Measurements from ENCODE around the gene HNRNPA0. TPM values are rescaled to one million over a fixed set of nuclear protein-coding genes. Genes with fewer than 3 reads are reported as not detected.

HNRNPA0 gene
- total RNA-seq, 1 experiment from 2014 or later, result 38.9 TPM

DNA sequence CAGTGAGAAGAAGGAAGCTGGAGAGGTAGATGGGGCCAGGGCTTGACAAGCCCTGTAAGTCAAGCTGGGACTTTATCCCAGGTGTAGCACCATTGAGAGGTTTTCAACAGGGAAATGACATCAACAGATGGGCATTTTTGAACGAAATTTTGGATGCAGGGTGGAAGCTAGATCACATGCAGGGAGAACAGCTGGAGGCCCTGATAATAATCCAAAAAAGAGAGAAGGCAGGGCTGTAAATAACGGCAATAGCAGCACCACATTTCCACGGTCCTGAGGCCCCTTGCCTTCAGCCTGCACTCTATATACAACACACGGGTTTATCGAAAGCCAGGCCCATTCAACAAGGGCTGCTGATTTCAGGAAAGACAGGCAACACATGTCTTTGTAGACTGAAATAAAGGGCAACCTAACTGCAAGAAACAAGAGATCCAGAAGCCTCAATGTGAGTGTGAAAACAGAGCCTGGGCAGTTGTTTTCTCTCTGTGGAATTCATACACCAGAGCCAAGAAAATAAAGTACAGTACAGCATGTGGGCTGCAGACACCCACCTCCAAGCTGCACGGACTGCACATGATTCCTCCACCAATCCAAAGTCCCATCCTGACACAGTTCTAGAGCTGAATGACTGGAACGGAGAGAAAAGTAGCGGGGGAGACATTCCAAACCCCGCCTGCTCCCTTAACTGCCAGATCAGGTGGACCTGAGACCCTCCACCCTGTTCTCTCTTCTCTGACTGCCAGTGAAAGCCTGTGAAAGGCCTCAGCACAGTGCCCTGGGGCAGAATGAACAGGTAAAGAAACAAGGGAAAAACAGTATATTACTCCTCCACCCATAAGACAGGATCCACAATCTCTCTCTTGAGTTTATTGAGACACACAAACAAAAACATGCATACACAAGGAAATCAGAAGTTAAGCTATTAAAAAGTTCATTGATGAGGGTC lies 54.6 kb downstream of the HNRNPA0 start:
- RAD21 ChIA-PET (ENCODE audit: low non-redundant PET in 1 of 2, low total read pairs in 2 of 2, uncharacterized antibody in 2 of 2, unreplicated experiment in 2 of 2), result no interaction called here
- no peak for ATAC-seq

DNA sequence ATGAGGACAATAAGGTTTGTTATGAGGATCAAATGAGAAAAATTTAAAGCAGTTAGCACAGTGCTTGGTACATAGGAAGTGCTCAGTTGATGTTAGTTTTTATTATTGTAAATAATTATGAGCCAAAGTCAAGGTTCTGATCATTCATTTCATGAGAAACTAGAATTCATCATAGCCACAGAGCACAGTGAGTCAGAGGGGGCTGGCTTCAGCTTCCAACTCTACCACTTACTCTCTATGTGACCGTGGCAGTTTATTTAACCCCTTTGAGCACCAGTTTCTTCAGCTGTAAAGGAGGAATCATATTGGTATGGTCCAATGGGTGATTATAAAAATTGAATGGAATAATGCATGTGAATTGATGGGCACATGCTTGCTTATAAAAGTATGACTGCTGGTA lies 57.7 kb downstream of the HNRNPA0 start:
- Histone ChIP-seq H3K4me1 (ENCODE audit: control insufficient read depth in 1 of 2, insufficient read depth in 2 of 2, low read length in 2 of 2) (no peaks in the 10 kb centered on the region), H4K20me1 (ENCODE audit: insufficient read depth) (no peaks in the 10 kb centered on the region), H3K9me3 (ENCODE audit: control insufficient read depth in 1 of 2, insufficient read depth in 1 of 2, low read depth in 1 of 2, low read length in 2 of 2) (no peaks in the 10 kb centered on the region), H3K36me3 (ENCODE audit: control insufficient read depth in 1 of 2, insufficient read depth in 2 of 2, low read length in 2 of 2) (no peaks in the 10 kb centered on the region), H3K79me2 (ENCODE audit: insufficient read depth, low read length) (no peaks in the 10 kb centered on the region), H3K27ac (ENCODE audit: low read depth, low read length) (no peak overlapping the region), H3K4me3 (replicated peaks in 1 of 2; ENCODE audit: low read depth in 1 of 2, low read length in 2 of 2) (no peak overlapping the region), H3K4me2 (ENCODE audit: low read length) (no peak overlapping the region), H3K27me3 (ENCODE audit: insufficient read depth, low read length) (no peaks in the 10 kb centered on the region), H3K9ac (ENCODE audit: low read length) (no peak overlapping the region), H3K9me2 (ENCODE audit: insufficient read depth) (no peaks in the 10 kb centered on the region), H2AFZ (ENCODE audit: low read depth, low read length, poor library complexity, severe bottlenecking) (no peak overlapping the region)
- BruUV-seq (replicated peaks), result no TSS peak
- CTCF ChIA-PET, result no interaction called here
- DNase-seq (ENCODE audit: low read depth, low spot score) (no peak), ATAC-seq (no peak)
- RAD21 ChIA-PET (ENCODE audit: low non-redundant PET in 1 of 2, low total read pairs in 2 of 2, uncharacterized antibody in 2 of 2, unreplicated experiment in 2 of 2), result no interaction called here
- TF ChIP-seq, protein P1, sequence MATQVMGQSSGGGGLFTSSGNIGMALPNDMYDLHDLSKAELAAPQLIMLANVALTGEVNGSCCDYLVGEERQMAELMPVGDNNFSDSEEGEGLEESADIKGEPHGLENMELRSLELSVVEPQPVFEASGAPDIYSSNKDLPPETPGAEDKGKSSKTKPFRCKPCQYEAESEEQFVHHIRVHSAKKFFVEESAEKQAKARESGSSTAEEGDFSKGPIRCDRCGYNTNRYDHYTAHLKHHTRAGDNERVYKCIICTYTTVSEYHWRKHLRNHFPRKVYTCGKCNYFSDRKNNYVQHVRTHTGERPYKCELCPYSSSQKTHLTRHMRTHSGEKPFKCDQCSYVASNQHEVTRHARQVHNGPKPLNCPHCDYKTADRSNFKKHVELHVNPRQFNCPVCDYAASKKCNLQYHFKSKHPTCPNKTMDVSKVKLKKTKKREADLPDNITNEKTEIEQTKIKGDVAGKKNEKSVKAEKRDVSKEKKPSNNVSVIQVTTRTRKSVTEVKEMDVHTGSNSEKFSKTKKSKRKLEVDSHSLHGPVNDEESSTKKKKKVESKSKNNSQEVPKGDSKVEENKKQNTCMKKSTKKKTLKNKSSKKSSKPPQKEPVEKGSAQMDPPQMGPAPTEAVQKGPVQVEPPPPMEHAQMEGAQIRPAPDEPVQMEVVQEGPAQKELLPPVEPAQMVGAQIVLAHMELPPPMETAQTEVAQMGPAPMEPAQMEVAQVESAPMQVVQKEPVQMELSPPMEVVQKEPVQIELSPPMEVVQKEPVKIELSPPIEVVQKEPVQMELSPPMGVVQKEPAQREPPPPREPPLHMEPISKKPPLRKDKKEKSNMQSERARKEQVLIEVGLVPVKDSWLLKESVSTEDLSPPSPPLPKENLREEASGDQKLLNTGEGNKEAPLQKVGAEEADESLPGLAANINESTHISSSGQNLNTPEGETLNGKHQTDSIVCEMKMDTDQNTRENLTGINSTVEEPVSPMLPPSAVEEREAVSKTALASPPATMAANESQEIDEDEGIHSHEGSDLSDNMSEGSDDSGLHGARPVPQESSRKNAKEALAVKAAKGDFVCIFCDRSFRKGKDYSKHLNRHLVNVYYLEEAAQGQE (IDR thresholded peaks at IDR 0.05; ENCODE audit: low read depth), result no peak
- TF ChIP-seq JUND (IDR thresholded peaks at IDR 0.05) (no peak), SP1 (IDR thresholded peaks at IDR 0.05; ENCODE audit: low read depth) (no peak)
- intact Hi-C loops (cut with micrococcal nuclease), result no loop called here
- POLR2A ChIA-PET, result no interaction called here

More for the DNA sequence above, 54.6 kb downstream of the HNRNPA0 start:
- no peak for DNase-seq (ENCODE audit: low read depth, low spot score)
- intact Hi-C loops (cut with micrococcal nuclease), result no loop called here
- no peaks in the 10 kb centered on the region for H3K79me2 ChIP-seq (ENCODE audit: insufficient read depth, low read length)
- no peak overlapping the region for H3K4me2 ChIP-seq (ENCODE audit: low read length)
- H4K20me1 ChIP-seq (ENCODE audit: insufficient read depth), result no peaks in the 10 kb centered on the region
- H3K4me3 ChIP-seq (replicated peaks in 1 of 2; ENCODE audit: low read depth in 1 of 2, low read length in 2 of 2), result no peak overlapping the region
- H3K4me1 ChIP-seq (ENCODE audit: control insufficient read depth in 1 of 2, insufficient read depth in 2 of 2, low read length in 2 of 2), result no peaks in the 10 kb centered on the region
- H3K9me2 ChIP-seq (ENCODE audit: insufficient read depth), result no peaks in the 10 kb centered on the region
- TF ChIP-seq JUND (IDR thresholded peaks at IDR 0.05) (no peak), POLR2AphosphoS5 (IDR thresholded peaks at IDR 0.05; ENCODE audit: low read depth, low read length) (no peak), POLR2A (IDR thresholded peaks at IDR 0.05; ENCODE audit: borderline replicate concordance, extremely low read depth, insufficient read depth, insufficient read length) (no peak)
- H3K9ac ChIP-seq (ENCODE audit: low read length), result no peak overlapping the region
- no peaks in the 10 kb centered on the region for H3K36me3 ChIP-seq (ENCODE audit: control insufficient read depth in 1 of 2, insufficient read depth in 2 of 2, low read length in 2 of 2)
- no peak overlapping the region for H3K27ac ChIP-seq (ENCODE audit: low read depth, low read length)
- POLR2A ChIA-PET, result no interaction called here
- CTCF ChIA-PET, result no interaction called here
- H2AFZ ChIP-seq (ENCODE audit: low read depth, low read length, poor library complexity, severe bottlenecking), result no peak overlapping the region
- BruUV-seq (replicated peaks), result no TSS peak
- H3K27me3 ChIP-seq (ENCODE audit: insufficient read depth, low read length), result no peaks in the 10 kb centered on the region
- H3K9me3 ChIP-seq (ENCODE audit: control insufficient read depth in 1 of 2, insufficient read depth in 1 of 2, low read depth in 1 of 2, low read length in 2 of 2), result no peaks in the 10 kb centered on the region
